ENCODE measurements around the gene ANKRD18A. TPM values are rescaled to one million over a fixed set of nuclear protein-coding genes. Genes with fewer than 3 reads are reported as not detected.
"Not testable (repeated sequence)": the region's sequence is repeated elsewhere in the genome, so short reads cannot be mapped to it uniquely, and the experiment has no call there.

ANKRD18A gene
- total and polyA plus RNA-seq, 2 donors (not counting 1 experiment from before 2014, with no cell fraction given): not detected

DNA sequence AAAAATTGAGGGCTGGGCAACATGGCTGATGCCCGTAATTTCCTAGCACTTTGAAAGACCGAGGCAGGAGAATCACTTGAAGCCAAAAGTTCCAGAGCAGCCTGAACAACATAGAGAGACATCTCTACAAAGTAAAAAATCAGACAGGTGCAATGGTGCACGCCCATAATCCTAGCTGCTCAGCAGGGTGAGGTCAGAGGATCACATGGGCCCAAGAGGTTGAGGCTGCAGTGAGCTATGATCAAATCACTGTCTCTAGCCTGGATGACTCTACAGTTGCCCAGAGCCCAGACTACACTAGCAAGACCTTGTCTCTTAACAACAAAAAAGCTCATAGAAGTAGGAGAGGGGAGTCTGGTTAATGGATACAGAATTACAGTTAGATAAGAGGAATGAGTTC, 40.3 kb downstream of the ANKRD18A start:
- not testable (repeated sequence) for H3K4me3 ChIP-seq (replicated peaks in 1 of 4; ENCODE audit: control extremely low read depth in 1 of 4, insufficient read depth in 1 of 4, low read depth in 3 of 4, low read length in 4 of 4); H3K9ac ChIP-seq (ENCODE audit: insufficient read depth, low read length); H3K4me1 ChIP-seq (ENCODE audit: control insufficient read depth, extremely low read depth, insufficient read depth, low read length); H4K20me1 ChIP-seq (ENCODE audit: control insufficient read depth, extremely low read depth, insufficient read depth, low read length); H3K27me3 ChIP-seq (ENCODE audit: control insufficient read depth, insufficient read depth, low read length); H3K9me3 ChIP-seq (ENCODE audit: control insufficient read depth, insufficient read depth, low read depth, low read length); H3K79me2 ChIP-seq (ENCODE audit: control insufficient read depth, insufficient read depth, low read length); H3K36me3 ChIP-seq (ENCODE audit: control insufficient read depth, insufficient read depth, low read length); H3K4me2 ChIP-seq (ENCODE audit: extremely low read depth, insufficient read depth, low read length); H2AFZ ChIP-seq (ENCODE audit: low read length); DNase-seq (ENCODE audit: low read depth in 2 of 2); H3K27ac ChIP-seq (ENCODE audit: insufficient read depth, low read length)

DNA sequence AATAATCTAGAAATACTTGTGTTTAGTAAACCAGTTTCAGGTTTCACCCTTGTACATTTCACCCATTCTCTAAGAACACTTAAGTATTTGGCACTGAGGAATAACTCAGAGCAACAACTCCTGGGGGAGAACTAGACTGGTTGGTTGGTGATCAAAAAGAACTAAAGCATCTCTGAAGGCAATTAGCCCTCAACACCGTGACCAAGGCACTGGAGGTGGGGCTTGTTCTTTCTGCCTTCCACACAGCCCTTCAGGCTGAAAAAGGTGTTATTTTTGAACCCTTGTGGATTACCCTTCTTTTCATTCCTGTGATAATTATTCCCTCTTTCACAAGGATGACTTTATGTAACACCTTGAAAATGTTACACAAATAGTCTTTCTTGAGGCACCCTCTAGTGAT, 44.2 kb downstream of the ANKRD18A start:
- H3K4me2 ChIP-seq (ENCODE audit: extremely low read depth, insufficient read depth, low read length); H3K79me2 ChIP-seq (ENCODE audit: control insufficient read depth, insufficient read depth, low read length); H3K9ac ChIP-seq (ENCODE audit: insufficient read depth, low read length); H3K36me3 ChIP-seq (ENCODE audit: control insufficient read depth, insufficient read depth, low read length); H3K4me1 ChIP-seq (ENCODE audit: control insufficient read depth, extremely low read depth, insufficient read depth, low read length); DNase-seq (ENCODE audit: low read depth in 2 of 2); H3K27ac ChIP-seq (ENCODE audit: insufficient read depth, low read length); H3K4me3 ChIP-seq (replicated peaks in 1 of 4; ENCODE audit: control extremely low read depth in 1 of 4, insufficient read depth in 1 of 4, low read depth in 3 of 4, low read length in 4 of 4); H3K27me3 ChIP-seq (ENCODE audit: control insufficient read depth, insufficient read depth, low read length); H4K20me1 ChIP-seq (ENCODE audit: control insufficient read depth, extremely low read depth, insufficient read depth, low read length); H3K9me3 ChIP-seq (ENCODE audit: control insufficient read depth, insufficient read depth, low read depth, low read length); H2AFZ ChIP-seq (ENCODE audit: low read length): not testable (repeated sequence)

DNA sequence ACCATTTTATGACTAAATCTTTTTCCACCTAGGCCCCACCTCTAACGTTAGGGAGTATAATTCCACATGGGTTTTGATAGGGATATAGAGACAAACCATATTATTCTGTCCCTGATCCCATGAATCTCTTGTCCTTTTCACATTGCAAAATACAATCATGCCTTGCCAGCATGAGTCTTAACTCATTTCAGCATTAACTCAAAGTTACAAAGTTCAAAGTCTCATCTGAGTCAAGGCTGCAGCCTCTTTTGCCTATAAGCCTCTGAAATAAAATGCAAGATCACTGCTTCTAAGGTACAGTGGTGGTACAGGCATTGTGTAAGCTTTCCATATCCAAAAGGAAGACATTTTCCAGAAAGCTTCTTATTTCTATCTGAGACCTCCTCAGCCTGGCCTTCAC, 54.3 kb downstream of the ANKRD18A start:
- not testable (repeated sequence) for H3K9ac ChIP-seq (ENCODE audit: insufficient read depth, low read length); H3K79me2 ChIP-seq (ENCODE audit: control insufficient read depth, insufficient read depth, low read length); H4K20me1 ChIP-seq (ENCODE audit: control insufficient read depth, extremely low read depth, insufficient read depth, low read length); H3K4me2 ChIP-seq (ENCODE audit: extremely low read depth, insufficient read depth, low read length); H3K4me3 ChIP-seq (replicated peaks in 1 of 4; ENCODE audit: control extremely low read depth in 1 of 4, insufficient read depth in 1 of 4, low read depth in 3 of 4, low read length in 4 of 4); H3K9me3 ChIP-seq (ENCODE audit: control insufficient read depth, insufficient read depth, low read depth, low read length); DNase-seq (ENCODE audit: low read depth in 2 of 2); H3K27ac ChIP-seq (ENCODE audit: insufficient read depth, low read length); H3K36me3 ChIP-seq (ENCODE audit: control insufficient read depth, insufficient read depth, low read length); H3K27me3 ChIP-seq (ENCODE audit: control insufficient read depth, insufficient read depth, low read length); H2AFZ ChIP-seq (ENCODE audit: low read length); H3K4me1 ChIP-seq (ENCODE audit: control insufficient read depth, extremely low read depth, insufficient read depth, low read length)

DNA sequence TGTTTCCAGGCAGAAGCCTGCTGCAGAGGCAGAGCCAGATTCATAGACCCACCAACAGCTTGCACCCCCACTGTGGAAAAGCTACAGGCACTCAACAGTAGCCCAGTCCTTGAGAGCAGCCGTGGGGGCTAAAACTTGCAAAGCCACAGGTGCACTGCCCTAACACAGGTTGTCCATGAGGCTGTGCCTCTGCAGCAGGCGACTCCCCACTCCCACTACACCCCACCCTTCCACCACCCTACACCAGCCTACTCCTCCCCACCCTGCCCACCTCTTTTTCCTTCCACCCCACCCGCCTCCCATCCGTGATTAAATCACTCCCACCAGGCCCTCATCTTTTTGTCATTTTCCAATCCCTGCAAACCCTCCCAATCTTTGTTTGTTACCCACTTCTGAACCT, 55.2 kb downstream of the ANKRD18A start:
- H3K36me3 ChIP-seq (ENCODE audit: control insufficient read depth, insufficient read depth, low read length); H3K4me3 ChIP-seq (replicated peaks in 1 of 4; ENCODE audit: control extremely low read depth in 1 of 4, insufficient read depth in 1 of 4, low read depth in 3 of 4, low read length in 4 of 4); H4K20me1 ChIP-seq (ENCODE audit: control insufficient read depth, extremely low read depth, insufficient read depth, low read length); H3K27me3 ChIP-seq (ENCODE audit: control insufficient read depth, insufficient read depth, low read length); DNase-seq (ENCODE audit: low read depth in 2 of 2); H2AFZ ChIP-seq (ENCODE audit: low read length); H3K9ac ChIP-seq (ENCODE audit: insufficient read depth, low read length); H3K4me2 ChIP-seq (ENCODE audit: extremely low read depth, insufficient read depth, low read length); H3K27ac ChIP-seq (ENCODE audit: insufficient read depth, low read length); H3K4me1 ChIP-seq (ENCODE audit: control insufficient read depth, extremely low read depth, insufficient read depth, low read length); H3K9me3 ChIP-seq (ENCODE audit: control insufficient read depth, insufficient read depth, low read depth, low read length); H3K79me2 ChIP-seq (ENCODE audit: control insufficient read depth, insufficient read depth, low read length): not testable (repeated sequence)

DNA sequence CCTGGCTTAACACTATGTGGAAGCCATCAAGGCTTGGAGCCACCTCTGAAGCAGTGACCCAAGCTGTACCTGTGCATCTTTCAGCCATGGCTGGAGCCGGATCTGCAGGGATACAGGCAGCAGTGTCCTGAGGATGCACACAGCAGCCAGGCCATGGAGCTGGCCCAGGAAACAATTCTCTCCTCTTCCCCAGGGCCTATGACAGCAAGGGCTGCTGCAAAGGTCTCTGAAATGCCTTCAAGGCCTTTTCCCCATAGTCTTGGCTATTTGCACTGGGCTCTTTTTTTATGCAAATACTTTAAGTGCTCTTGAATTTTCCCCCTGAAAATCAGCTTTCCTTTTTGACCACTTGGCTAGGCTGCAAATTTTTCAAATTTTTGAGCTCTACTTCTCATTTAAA, 56.5 kb downstream of the ANKRD18A start:
- not testable (repeated sequence) for H4K20me1 ChIP-seq (ENCODE audit: control insufficient read depth, extremely low read depth, insufficient read depth, low read length); H3K4me1 ChIP-seq (ENCODE audit: control insufficient read depth, extremely low read depth, insufficient read depth, low read length); H3K79me2 ChIP-seq (ENCODE audit: control insufficient read depth, insufficient read depth, low read length); H3K4me2 ChIP-seq (ENCODE audit: extremely low read depth, insufficient read depth, low read length); H3K9me3 ChIP-seq (ENCODE audit: control insufficient read depth, insufficient read depth, low read depth, low read length); H2AFZ ChIP-seq (ENCODE audit: low read length); DNase-seq (ENCODE audit: low read depth in 2 of 2); H3K27ac ChIP-seq (ENCODE audit: insufficient read depth, low read length); H3K9ac ChIP-seq (ENCODE audit: insufficient read depth, low read length); H3K36me3 ChIP-seq (ENCODE audit: control insufficient read depth, insufficient read depth, low read length); H3K4me3 ChIP-seq (replicated peaks in 1 of 4; ENCODE audit: control extremely low read depth in 1 of 4, insufficient read depth in 1 of 4, low read depth in 3 of 4, low read length in 4 of 4); H3K27me3 ChIP-seq (ENCODE audit: control insufficient read depth, insufficient read depth, low read length)

DNA sequence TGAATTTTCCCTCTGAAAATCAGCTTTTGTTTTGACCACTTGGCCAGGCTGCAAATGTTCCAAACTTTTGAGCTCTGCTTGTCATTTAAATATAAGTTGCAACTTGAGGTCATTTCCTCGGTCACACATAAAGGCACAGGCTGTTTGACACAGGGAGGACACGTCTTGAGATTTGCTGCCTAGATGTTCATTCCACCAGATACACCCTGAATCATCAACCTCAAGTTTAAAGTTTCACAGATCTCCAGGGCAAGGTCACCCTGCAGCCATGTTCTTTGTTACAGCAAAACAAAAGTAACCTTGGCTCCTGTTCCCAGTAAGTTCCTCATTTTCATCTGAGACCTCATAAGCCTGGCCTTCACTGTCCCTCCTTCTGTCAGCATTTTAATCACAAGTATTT, 59.3 kb downstream of the ANKRD18A start:
- not testable (repeated sequence) for H3K4me2 ChIP-seq (ENCODE audit: extremely low read depth, insufficient read depth, low read length); H4K20me1 ChIP-seq (ENCODE audit: control insufficient read depth, extremely low read depth, insufficient read depth, low read length); H3K36me3 ChIP-seq (ENCODE audit: control insufficient read depth, insufficient read depth, low read length); DNase-seq (ENCODE audit: low read depth in 2 of 2); H3K79me2 ChIP-seq (ENCODE audit: control insufficient read depth, insufficient read depth, low read length); H3K27ac ChIP-seq (ENCODE audit: insufficient read depth, low read length); H2AFZ ChIP-seq (ENCODE audit: low read length); H3K4me1 ChIP-seq (ENCODE audit: control insufficient read depth, extremely low read depth, insufficient read depth, low read length); H3K9ac ChIP-seq (ENCODE audit: insufficient read depth, low read length); H3K9me3 ChIP-seq (ENCODE audit: control insufficient read depth, insufficient read depth, low read depth, low read length); H3K27me3 ChIP-seq (ENCODE audit: control insufficient read depth, insufficient read depth, low read length); H3K4me3 ChIP-seq (replicated peaks in 1 of 4; ENCODE audit: control extremely low read depth in 1 of 4, insufficient read depth in 1 of 4, low read depth in 3 of 4, low read length in 4 of 4)

DNA sequence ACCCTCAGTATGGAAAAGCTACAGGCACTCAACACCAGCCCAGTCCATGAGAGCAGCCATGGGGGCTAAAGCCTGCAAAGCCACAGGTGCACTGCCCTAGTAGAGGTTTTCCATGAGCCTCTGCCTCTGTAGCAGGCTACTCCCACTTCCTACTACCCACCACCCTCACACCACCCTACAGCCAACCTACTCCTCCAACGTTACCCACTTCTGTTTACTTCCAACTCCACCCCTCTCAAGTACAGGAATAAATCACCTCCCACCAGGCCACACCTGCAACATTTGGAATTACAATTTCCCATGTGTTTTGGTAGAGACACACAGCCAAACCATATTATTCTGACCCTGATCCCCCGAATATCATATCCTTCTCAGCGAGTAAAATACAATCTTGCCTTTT, 61.2 kb downstream of the ANKRD18A start:
- not testable (repeated sequence) for DNase-seq (ENCODE audit: low read depth in 2 of 2); H3K27ac ChIP-seq (ENCODE audit: insufficient read depth, low read length); H3K4me1 ChIP-seq (ENCODE audit: control insufficient read depth, extremely low read depth, insufficient read depth, low read length); H3K4me2 ChIP-seq (ENCODE audit: extremely low read depth, insufficient read depth, low read length); H2AFZ ChIP-seq (ENCODE audit: low read length); H3K27me3 ChIP-seq (ENCODE audit: control insufficient read depth, insufficient read depth, low read length); H3K9ac ChIP-seq (ENCODE audit: insufficient read depth, low read length); H3K9me3 ChIP-seq (ENCODE audit: control insufficient read depth, insufficient read depth, low read depth, low read length); H4K20me1 ChIP-seq (ENCODE audit: control insufficient read depth, extremely low read depth, insufficient read depth, low read length); H3K4me3 ChIP-seq (replicated peaks in 1 of 4; ENCODE audit: control extremely low read depth in 1 of 4, insufficient read depth in 1 of 4, low read depth in 3 of 4, low read length in 4 of 4); H3K36me3 ChIP-seq (ENCODE audit: control insufficient read depth, insufficient read depth, low read length); H3K79me2 ChIP-seq (ENCODE audit: control insufficient read depth, insufficient read depth, low read length)
